ENCODE measurements around the gene PRKAG2. TPM values are rescaled to one million over a fixed set of nuclear protein-coding genes. Genes with fewer than 3 reads are reported as not detected.

The PRKAG2 gene
- total RNA-seq, 4 donors from 2014 or later = 25.1 to 57.8 (median 46.7) TPM

GRCh38 chr7:151776876-151777494, 99.9 kb downstream of the PRKAG2 start:
- H3K27me3 ChIP-seq = no peaks in the 10 kb centered on the region
- H3K36me3 ChIP-seq = peaks cover 0 to 3% (median 0%) of the 10 kb centered on the region in 4 donors
- TF ChIP-seq EP300 (IDR thresholded peaks at IDR 0.05; ENCODE audit: low read depth) (no peak), POLR2A (IDR thresholded peaks at IDR 0.05) (no peak), POLR2AphosphoS5 (IDR thresholded peaks at IDR 0.05) (no peak)
- TF ChIP-seq, protein P1, sequence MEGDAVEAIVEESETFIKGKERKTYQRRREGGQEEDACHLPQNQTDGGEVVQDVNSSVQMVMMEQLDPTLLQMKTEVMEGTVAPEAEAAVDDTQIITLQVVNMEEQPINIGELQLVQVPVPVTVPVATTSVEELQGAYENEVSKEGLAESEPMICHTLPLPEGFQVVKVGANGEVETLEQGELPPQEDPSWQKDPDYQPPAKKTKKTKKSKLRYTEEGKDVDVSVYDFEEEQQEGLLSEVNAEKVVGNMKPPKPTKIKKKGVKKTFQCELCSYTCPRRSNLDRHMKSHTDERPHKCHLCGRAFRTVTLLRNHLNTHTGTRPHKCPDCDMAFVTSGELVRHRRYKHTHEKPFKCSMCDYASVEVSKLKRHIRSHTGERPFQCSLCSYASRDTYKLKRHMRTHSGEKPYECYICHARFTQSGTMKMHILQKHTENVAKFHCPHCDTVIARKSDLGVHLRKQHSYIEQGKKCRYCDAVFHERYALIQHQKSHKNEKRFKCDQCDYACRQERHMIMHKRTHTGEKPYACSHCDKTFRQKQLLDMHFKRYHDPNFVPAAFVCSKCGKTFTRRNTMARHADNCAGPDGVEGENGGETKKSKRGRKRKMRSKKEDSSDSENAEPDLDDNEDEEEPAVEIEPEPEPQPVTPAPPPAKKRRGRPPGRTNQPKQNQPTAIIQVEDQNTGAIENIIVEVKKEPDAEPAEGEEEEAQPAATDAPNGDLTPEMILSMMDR (IDR thresholded peaks at IDR 0.05) = no peak
- H3K27ac ChIP-seq = no peak overlapping the region
- DNase-seq = no peak
- intact Hi-C loops (cut with DNase I; ENCODE audit: low total_unique reads) = no loop called here
- in situ Hi-C loops (cut with MboI; ENCODE audit: low pct_ligation_motif_present in 1 of 4, low pct_unique_long_range_greater_than_20kb in 1 of 4, low sequenced_read_pairs in 3 of 4) = loop anchor here in 2 of 4 donors (25.0 kb wide), 1 partner anchor 160 kb away; no protein-coding TSS in a partner anchor
- no peaks in the 10 kb centered on the region for H3K9me3 ChIP-seq
- H3K4me1 ChIP-seq = no peaks in the 10 kb centered on the region
- 95% methylated on average over 7 of the region's 12 CpGs; no CpG with 5 or more reads in 1 of the 2 donors for WGBS, 2 donors (ENCODE audit: low coverage in 1 of 2)
- H3K4me3 ChIP-seq = no peak overlapping the region

GRCh38 chr7:151776446-151776845, 100.5 kb downstream of the PRKAG2 start:
- H3K36me3 ChIP-seq = peaks cover 0 to 3% (median 0%) of the 10 kb centered on the region in 4 donors
- 85 to 92% methylated on average over 4 to 8 of the region's 8 CpGs for WGBS, 2 donors (ENCODE audit: low coverage in 1 of 2)
- no peak overlapping the region for H3K4me3 ChIP-seq
- intact Hi-C loops (cut with DNase I; ENCODE audit: low total_unique reads) (no loop called here), in situ Hi-C loops (cut with MboI; ENCODE audit: low pct_ligation_motif_present in 1 of 4, low pct_unique_long_range_greater_than_20kb in 1 of 4, low sequenced_read_pairs in 3 of 4) (loop anchor here in 2 of 4 donors (25.0 kb wide), 1 partner anchor 161 kb away; no protein-coding TSS in a partner anchor)
- no peaks in the 10 kb centered on the region for H3K9me3 ChIP-seq
- TF ChIP-seq, protein P1 (IDR thresholded peaks at IDR 0.05) = no peak
- TF ChIP-seq POLR2A (IDR thresholded peaks at IDR 0.05) (no peak), POLR2AphosphoS5 (IDR thresholded peaks at IDR 0.05) (no peak), EP300 (IDR thresholded peaks at IDR 0.05; ENCODE audit: low read depth) (no peak)
- no peak overlapping the region for H3K27ac ChIP-seq
- no peaks in the 10 kb centered on the region for H3K27me3 ChIP-seq
- no peak for DNase-seq
- H3K4me1 ChIP-seq = no peaks in the 10 kb centered on the region

- no peaks in the 10 kb centered on the region for H3K27me3 ChIP-seq
- WGBS, 2 donors (ENCODE audit: low coverage in 1 of 2) = 80 to 89% methylated on average over 2 to 14 of the region's 14 CpGs
- no peak overlapping the region for H3K27ac ChIP-seq
- H3K36me3 ChIP-seq = peaks cover 0 to 3% (median 0%) of the 10 kb centered on the region in 4 donors
- DNase-seq = no peak
- no peak for TF ChIP-seq POLR2AphosphoS5 (IDR thresholded peaks at IDR 0.05)
- no peak for TF ChIP-seq POLR2A (IDR thresholded peaks at IDR 0.05)
- no peak for TF ChIP-seq EP300 (IDR thresholded peaks at IDR 0.05; ENCODE audit: low read depth)
- TF ChIP-seq, protein P1 (IDR thresholded peaks at IDR 0.05) = no peak
- no peaks in the 10 kb centered on the region for H3K4me1 ChIP-seq
- no peaks in the 10 kb centered on the region for H3K9me3 ChIP-seq
- H3K4me3 ChIP-seq = no peak overlapping the region
- intact Hi-C loops (cut with DNase I; ENCODE audit: low total_unique reads) = no loop called here
- in situ Hi-C loops (cut with MboI; ENCODE audit: low pct_ligation_motif_present in 1 of 4, low pct_unique_long_range_greater_than_20kb in 1 of 4, low sequenced_read_pairs in 3 of 4) = loop anchor here in 2 of 4 donors (25.0 kb wide), 1 partner anchor 162 kb away; no protein-coding TSS in a partner anchor
These were observed 101.1 kb downstream of the PRKAG2 start for GRCh38 chr7:151775547-151776443.

DNA sequence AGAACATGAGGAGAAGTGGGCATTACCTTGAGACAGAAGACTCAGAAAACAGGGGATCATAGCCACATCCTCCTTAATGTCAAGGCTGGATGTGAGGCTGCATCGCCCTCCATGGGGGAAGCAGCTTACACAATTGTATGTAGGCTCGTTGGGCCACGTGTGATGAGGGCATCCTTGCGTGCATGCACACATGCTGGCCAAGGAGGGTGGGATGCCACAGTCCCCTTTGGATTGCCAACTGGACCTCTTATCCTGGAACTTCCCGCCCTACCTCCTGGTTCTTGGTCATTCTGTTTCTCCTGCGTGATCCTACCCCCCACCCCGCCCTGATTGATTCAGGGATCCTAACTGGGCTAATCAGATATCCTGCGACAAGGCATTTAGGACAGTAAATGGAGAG, 102.0 kb downstream of the PRKAG2 start:
- no peak overlapping the region for H3K4me3 ChIP-seq
- no peaks in the 10 kb centered on the region for H3K9me3 ChIP-seq
- no peak for DNase-seq
- WGBS, 2 donors (ENCODE audit: low coverage in 1 of 2) = 94% methylated on average over 3 to 8 of the region's 8 CpGs
- no peaks in the 10 kb centered on the region for H3K4me1 ChIP-seq
- H3K27ac ChIP-seq = no peak overlapping the region
- TF ChIP-seq POLR2A (IDR thresholded peaks at IDR 0.05) = no peak
- TF ChIP-seq EP300 (IDR thresholded peaks at IDR 0.05; ENCODE audit: low read depth) = no peak
- no peak for TF ChIP-seq POLR2AphosphoS5 (IDR thresholded peaks at IDR 0.05)
- TF ChIP-seq, protein P1 (IDR thresholded peaks at IDR 0.05) = no peak
- no peaks in the 10 kb centered on the region for H3K27me3 ChIP-seq
- in situ Hi-C loops (cut with MboI; ENCODE audit: low pct_ligation_motif_present in 1 of 4, low pct_unique_long_range_greater_than_20kb in 1 of 4, low sequenced_read_pairs in 3 of 4) (loop anchor here (25.0 kb wide), 2 partner anchors 162 to 413 kb away; no protein-coding TSS in a partner anchor), intact Hi-C loops (cut with DNase I; ENCODE audit: low total_unique reads) (no loop called here)
- peaks cover 0 to 1% (median 0%) of the 10 kb centered on the region in 4 donors for H3K36me3 ChIP-seq

Data from transverse colon (tissue), 4 donors.